ENCODE measurements around the gene DTX3.

DNA sequence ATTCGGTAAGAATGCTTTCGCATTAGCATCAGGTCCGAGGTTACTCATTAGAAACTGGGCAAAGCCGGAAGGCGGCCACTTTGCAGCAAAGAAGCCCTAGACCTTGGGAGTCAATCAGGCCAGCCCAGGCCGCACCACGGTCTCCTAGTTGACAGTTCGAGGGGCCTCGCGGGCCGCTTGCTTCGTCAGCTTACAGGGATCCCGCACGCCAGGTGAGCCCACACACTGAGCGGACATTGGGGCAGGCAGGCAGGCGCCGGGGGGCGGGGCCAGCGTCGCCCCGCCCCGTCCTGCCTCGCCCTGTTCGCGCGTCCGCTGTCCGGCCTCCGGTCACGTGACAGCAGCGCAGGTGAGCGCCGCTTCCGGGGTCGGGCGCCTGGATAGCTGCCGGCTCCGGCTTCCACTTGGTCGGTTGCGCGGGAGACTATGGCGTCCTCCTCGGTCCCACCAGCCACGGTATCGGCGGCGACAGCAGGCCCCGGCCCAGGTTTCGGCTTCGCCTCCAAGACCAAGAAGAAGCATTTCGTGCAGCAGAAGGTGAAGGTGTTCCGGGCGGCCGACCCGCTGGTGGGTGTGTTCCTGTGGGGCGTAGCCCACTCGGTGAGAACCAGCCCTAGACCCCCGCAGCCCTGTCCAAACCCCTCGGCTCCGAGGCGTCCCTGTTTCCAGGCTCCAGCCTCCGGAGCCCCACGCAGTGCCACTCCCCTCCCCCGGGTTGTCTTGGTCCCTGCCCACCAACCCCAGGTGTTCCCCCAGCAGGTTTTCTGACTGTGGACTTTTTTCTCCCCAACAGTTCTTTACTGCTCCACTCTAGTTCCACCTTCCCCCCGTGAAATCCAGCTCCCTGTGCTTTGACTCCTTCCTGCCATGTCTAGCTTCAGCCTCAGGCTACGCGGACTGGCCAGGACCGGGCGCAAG lies 13.5 kb upstream of the DTX3 start, which contains the start of gene PIP4K2C:
- TF ChIP-seq, protein P1, sequence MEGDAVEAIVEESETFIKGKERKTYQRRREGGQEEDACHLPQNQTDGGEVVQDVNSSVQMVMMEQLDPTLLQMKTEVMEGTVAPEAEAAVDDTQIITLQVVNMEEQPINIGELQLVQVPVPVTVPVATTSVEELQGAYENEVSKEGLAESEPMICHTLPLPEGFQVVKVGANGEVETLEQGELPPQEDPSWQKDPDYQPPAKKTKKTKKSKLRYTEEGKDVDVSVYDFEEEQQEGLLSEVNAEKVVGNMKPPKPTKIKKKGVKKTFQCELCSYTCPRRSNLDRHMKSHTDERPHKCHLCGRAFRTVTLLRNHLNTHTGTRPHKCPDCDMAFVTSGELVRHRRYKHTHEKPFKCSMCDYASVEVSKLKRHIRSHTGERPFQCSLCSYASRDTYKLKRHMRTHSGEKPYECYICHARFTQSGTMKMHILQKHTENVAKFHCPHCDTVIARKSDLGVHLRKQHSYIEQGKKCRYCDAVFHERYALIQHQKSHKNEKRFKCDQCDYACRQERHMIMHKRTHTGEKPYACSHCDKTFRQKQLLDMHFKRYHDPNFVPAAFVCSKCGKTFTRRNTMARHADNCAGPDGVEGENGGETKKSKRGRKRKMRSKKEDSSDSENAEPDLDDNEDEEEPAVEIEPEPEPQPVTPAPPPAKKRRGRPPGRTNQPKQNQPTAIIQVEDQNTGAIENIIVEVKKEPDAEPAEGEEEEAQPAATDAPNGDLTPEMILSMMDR (IDR thresholded peaks at IDR 0.05): no peak
- peak; percentile 69 to 70 for TF ChIP-seq POLR2A (IDR thresholded peaks at IDR 0.05)
